GM12864 (cell line): Measurements from ENCODE around the gene ING3.

Experiments
- DNase-seq: peaks from one replicate; pipeline ENCODE4 v3.0.0-alpha.2; 2011; ENCODE audit warnings: low read depth
- H3K4me3 ChIP-seq: 2 replicates; pipeline ENCODE4 v1.5.1; 2011; ENCODE audit warnings: mild to moderate bottlenecking, low read depth, low read length, control low read depth
- CTCF ChIP-seq: IDR thresholded peaks from 2 replicates; pipeline ENCODE4 v1.5.1; 2011; ENCODE audit warnings: low read depth, mild to moderate bottlenecking, moderate library complexity, low read length, control low read depth, inconsistent platforms; ENCODE audit errors: missing control alignments

Gene ING3

GRCh38 chr7:120939345-120939744 is 11.2 kb upstream of the ING3 start:
- TF ChIP-seq CTCF = no peak
- H3K4me3 ChIP-seq = no peak overlapping the region

GRCh38 chr7:120941064-120941463 is 9.5 kb upstream of the ING3 start:
- no peak for DNase-seq
- peak; percentile 13 for TF ChIP-seq CTCF
- no peak overlapping the region for H3K4me3 ChIP-seq

More at GRCh38 chr7:120939345-120939744, 11.2 kb upstream of the ING3 start:
- no peak for DNase-seq

GRCh38 chr7:120941856-120942255 is 8.7 kb upstream of the ING3 start:
- TF ChIP-seq CTCF = no peak

GRCh38 chr7:120942861-120943260 is 7.7 kb upstream of the ING3 start:
- no peak for TF ChIP-seq CTCF
- DNase-seq = no peak

More at GRCh38 chr7:120941856-120942255, 8.7 kb upstream of the ING3 start:
- no peak for DNase-seq
- H3K4me3 ChIP-seq = no peak overlapping the region

GRCh38 chr7:120944826-120945562 is 5.6 kb upstream of the ING3 start:
- no peak overlapping the region for H3K4me3 ChIP-seq
- no peak for DNase-seq
- TF ChIP-seq CTCF = no peak

More at GRCh38 chr7:120942861-120943260, 7.7 kb upstream of the ING3 start:
- H3K4me3 ChIP-seq = no peak overlapping the region

- DNase-seq = no peak
- no peak overlapping the region for H3K4me3 ChIP-seq
- TF ChIP-seq CTCF = no peak
Measured at GRCh38 chr7:120947980-120948379, 2.6 kb upstream of the ING3 start.

- peak overlapping the region; percentile 61 for H3K4me3 ChIP-seq
- no peak for DNase-seq
- no peak for TF ChIP-seq CTCF
Measured at GRCh38 chr7:120949393-120949911, 1.1 kb upstream of the ING3 start.
